SW480 (cell line): ENCODE measurements around the gene BARX1.
"Not testable (repeated sequence)": the region's sequence is repeated elsewhere in the genome, so short reads cannot be mapped to it uniquely, and the experiment has no call there.

Experiments
- DNase-seq: peaks from one replicate; pipeline ENCODE4 v3.0.0-alpha.2; 2016; ENCODE audit warnings: low spot score

The BARX1 gene

DNA sequence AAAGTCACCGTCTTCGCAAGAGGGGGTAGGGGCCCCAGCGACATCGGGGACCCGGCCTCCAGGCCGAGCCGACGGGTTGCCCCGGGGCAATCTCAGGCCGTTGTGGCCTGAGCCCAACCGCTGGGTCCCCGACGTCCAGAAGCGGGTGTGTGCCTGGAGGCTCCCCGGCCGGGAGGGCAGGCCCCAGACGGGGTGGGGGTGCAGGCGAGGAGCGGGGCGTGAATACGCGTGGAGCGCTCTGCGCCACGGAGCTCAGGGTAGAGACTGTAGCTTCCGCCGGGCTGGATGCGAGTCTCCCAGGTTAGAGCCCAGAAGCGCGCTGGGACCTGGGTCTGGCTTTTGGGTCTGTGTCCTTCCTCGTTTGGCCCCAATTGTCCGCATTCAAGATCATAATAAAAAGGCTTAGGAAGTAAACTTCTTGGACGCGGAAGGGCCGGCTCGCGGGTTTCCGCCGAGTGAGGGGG lies 3.5 kb downstream of the BARX1 start:
- DNase-seq = no peak

- DNase-seq = no peak
Measured at GRCh38 chr9:93950619-93951601, 4.2 kb downstream of the BARX1 start.

GRCh38 chr9:93949694-93950449 lies 5.3 kb downstream of the BARX1 start:
- peak; percentile 42 for DNase-seq

DNA sequence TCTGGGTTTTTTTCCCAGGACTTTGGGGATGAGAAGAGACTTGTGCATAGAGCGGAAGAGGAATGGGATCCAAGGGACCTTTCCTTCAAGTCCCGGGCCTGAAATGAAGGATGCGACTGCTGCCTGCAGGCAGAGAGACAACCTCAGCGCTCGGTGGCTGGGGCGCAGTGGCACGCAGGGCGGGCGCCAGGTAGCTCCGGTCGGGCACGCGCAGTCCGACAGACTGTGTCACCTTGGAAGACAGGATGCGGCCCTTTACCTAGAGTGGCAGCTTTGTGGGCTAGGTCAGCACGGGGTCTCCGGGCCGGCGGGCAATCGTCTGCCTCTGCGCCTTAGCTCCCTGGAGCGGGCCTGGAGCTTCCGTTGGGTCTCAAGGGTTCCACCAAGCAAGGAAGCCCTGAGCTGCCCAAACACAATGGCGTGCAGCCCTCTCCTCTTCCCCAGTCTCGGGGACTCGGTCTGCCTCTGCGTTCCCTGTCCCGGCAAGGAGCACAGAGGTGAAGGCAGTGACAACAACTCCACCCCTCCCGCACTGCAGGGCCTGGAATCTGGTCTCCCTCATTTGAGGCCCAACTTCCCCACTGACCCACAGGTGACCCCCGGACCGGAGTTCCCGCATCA lies 6.0 kb downstream of the BARX1 start:
- no peak for DNase-seq

DNA sequence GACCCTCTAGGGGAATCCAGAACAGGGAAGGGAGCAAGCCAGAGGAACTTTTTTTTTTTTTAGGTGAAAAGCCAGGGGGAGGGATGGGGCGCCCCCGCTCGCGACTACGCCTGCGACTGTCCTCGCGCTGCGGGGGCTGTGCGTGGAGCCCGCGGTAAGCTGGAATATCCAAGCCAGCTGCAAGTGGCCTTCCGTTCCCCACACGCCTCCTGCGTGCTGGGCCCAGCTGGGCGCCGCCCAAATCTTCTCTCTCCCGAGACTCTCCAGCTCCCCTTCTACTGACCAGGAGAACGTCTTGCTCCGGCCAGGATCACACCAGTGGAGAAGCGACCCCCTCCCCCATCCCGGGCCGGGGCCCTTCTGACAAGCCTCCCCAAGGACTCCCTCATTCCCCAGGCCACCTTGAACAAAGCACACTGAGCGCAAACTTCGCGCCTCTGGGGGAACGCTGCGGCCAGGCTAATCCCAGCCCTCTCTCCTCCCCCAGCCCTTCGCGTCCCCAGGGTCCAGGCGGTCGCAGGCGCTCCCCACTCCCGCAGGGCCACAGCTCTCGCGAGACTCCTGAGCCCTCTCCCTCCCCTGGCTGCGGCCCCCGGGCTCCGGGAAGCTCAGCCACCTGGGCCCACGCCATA lies 6.6 kb downstream of the BARX1 start:
- DNase-seq = no peak

DNA sequence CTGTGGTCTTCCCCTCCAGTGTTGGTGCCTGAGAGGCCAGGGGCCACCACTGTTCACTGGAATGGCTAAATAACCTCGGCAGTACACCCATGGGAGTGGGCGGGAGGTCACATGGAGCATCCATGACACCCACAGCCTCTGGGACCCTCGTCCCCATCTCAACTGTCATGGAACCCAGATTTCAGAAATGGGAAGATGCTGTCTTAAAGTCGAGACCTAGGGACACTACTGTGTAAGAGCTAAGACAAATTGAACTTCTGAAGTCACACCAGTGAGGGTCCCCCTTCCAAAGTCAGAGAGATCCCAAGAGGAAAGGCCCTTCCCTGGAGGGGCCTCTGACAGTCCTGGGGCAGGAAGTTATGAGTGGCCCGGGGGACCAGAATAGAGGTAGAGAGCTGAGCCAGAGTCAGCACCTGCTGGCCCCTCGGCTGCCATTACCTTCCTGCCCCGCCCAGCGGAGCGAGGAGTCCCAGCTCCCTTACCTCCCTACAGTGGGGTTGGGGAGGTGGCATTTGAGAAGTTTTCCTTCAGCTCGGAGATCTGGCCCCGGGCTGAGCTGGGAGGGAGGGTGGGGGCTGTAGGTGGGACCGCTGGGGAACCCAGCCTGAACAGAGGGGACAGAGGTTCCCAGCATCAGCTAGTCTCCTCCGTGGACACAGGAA lies 7.6 kb downstream of the BARX1 start:
- no peak for DNase-seq

- DNase-seq = no peak
Measured at GRCh38 chr9:93946338-93946712, 8.8 kb downstream of the BARX1 start.

GRCh38 chr9:93945400-93946337 lies 9.5 kb downstream of the BARX1 start:
- no peak for DNase-seq

- no peak for DNase-seq
Measured at GRCh38 chr9:93944011-93944410, 11.1 kb downstream of the BARX1 start.

DNA sequence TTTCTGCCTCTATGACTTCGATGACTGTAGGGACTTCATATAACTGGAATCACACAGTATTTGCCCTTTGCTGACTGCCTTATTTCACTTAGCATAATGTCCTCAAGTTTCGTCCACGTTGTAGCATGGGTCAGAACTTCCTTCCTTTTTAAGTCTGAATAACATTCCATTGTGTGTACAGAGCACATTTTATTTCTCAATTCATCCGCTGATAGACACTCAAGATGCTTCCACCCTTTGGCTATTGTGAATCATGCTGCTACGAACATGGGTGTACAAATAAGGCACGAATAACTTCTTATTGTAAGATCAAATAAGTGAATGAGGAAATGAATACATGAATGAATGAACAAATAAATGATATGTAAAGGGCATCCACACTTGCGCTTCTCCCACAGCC lies 13.0 kb downstream of the BARX1 start:
- no peak for DNase-seq

GRCh38 chr9:93941493-93941892 lies 13.7 kb downstream of the BARX1 start:
- no peak for DNase-seq

DNA sequence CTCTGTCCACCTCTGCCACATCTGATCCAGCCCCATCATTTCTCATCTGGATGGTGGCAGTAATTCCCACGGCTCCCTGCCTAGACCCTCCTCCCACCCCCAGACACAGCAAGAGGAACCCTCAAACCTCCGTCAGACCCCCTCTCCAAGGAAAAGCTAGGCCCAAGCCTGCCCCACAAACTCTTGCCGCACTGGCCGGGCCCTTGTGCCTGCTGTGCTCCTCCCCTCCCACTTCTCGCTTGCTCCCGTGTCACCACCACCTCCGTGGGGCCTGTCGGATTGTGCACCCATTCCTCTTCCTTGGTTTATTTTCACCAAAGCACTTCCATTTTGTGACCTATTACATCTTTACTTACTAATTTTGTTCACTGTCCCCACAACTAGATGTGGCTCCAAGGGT lies 14.2 kb downstream of the BARX1 start:
- no peak for DNase-seq

DNA sequence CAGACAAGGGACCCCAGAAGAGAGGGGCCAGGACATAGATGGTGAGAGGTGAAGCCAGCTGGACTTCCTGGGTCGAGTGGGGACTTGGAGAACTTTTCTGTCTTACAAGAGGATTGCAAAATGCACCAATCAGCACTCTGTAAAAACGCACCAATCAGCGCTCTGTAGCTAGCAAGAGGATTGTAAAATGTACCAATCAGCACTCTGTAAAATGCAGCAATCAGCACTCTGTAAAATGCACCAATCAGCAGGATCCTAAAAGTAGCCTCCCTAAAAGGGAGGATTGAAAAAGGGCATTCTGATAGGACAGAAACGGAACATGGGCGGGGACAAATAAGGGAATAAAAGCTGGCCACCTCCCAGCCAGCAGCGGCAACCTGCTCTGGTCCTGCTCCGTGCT lies 15.6 kb downstream of the BARX1 start:
- DNase-seq = not testable (repeated sequence)

DNA sequence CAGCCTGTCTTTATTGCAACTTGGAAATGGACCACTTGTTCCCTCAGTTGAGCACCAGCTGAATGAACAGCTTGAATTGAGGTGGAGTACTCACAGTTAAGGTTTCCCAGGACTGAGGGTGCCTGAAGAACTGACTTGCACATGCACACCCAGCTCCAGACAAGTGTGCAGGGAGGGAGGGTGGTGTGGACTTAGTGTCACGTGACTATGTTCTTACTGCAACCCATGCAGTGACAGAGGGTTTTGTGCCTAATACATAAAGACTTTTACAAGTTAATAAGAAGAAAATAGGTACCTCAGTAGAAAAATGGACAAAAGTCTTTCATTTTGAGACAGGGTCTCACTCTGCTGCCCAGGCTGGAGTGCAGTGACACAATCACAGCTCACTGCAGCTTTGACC lies 18.0 kb downstream of the BARX1 start:
- DNase-seq = no peak

DNA sequence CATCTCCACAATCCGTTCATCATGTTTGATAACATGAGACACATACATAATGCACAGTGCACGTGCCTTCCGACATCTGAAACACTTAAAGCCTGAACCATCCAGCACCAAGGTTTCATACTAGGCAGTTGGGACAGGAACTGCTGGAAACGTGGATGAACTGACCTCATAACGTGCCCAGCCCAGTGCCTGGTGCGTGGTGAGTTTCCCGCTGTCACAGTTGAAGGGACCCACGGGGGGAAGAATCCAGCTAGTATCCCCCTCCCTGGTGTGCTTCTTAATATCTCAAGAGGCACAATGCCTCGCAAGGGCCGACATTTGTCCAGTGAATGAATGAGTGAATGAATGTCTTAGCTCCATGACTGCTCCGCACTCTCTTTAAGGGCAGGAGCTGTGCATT lies 23.2 kb downstream of the BARX1 start:
- DNase-seq = no peak

DNA sequence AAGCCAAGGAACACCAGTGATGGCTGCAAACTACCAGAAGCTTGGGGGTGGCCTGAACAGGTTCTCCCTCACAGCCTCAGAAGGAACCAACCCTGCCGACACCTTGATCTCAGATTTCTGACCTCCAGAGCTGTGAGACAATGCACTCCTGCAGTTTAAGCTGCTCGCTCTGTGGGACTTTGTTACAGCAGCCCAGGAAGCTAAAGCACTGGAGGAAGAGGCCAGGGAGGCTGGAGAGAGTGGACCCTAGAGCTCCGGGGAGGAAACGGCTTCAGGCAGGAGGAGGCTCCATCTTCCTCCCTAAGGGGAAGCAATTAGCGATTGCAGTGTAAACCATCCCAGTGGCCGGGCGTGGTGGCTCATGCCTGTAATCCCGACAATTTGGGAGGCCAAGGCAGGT lies 25.1 kb downstream of the BARX1 start:
- DNase-seq = no peak

DNA sequence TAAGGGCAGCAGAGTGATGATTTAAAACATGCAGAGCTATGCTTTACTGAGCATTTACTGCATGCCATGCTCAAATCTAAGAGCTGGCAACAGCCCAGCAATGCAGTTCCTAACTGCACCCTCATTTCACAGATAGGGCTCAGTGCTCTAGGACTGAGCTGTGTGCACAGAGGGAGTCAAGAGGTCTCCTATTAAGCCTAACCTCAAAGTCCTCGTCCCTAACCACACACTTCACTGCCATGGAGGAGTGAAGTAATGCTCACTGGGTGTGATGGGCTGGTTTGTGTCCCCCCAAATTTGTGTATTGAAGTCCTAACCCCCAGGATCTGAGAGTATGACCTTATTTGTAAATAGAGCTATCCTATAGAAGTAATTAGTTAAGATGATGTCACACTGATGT lies 25.9 kb downstream of the BARX1 start:
- no peak for DNase-seq

DNA sequence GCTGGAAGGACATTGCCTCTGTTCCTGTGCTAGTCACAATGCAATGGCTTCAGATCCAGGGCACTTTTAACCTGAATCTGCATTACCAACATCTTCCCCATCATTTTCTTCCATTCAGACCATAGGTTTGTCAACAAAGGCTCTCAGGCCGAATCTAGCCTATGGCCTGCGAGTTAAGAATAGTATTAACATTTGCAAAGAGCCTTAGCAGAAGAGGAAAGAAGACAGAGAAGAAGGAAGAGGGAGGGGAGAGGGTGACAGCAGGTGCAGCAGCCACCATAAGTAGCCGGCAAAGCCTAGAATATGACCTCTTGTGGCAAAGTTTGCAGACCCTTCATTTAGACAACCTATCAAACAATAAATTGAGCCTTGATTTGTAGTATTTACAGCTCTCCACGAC lies 32.6 kb downstream of the BARX1 start:
- DNase-seq = no peak

GRCh38 chr9:93920131-93920800 lies 34.9 kb downstream of the BARX1 start:
- no peak for DNase-seq

DNA sequence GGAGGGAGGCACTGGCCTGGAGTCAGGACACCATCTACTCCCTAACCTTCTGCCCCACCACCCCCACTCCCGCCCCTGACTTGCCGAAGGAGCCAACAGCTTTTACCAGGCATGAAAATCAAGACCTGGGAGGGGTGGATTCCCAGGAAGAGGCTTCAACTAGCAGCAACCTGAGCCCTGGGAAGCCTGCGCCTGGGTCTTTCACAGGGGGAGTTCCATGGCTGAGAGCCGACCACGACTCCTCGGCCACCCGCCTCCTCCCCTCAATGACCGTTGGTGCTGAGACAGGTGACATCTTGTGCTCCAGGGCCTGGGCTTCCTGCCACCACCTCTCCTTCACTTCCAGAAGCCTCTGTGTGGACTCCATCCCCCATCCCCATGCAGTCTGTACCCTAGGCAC lies 37.1 kb downstream of the BARX1 start:
- DNase-seq = no peak
